HG02759 (cell line): ENCODE measurements around the gene LMO7.
A peak's percentile ranks its signal among the peaks of the same experiment; 100 is the strongest.

ENCODE experiments used
- ATAC-seq: cut with Tn5 transposase; IDR thresholded peaks from one replicate; pipeline ENCODE4 v1.9.1; 2021; ENCODE audit warnings: mild to moderate bottlenecking, moderate library complexity; ENCODE audit not compliant: unreplicated experiment

The LMO7 gene

GRCh38 chr13:75876142-75877050 lies 240.3 kb downstream of the LMO7 start:
- ATAC-seq: peak; percentile 83

- no peak for ATAC-seq
Observed at GRCh38 chr13:75877071-75877470, 240.9 kb downstream of the LMO7 start.

DNA sequence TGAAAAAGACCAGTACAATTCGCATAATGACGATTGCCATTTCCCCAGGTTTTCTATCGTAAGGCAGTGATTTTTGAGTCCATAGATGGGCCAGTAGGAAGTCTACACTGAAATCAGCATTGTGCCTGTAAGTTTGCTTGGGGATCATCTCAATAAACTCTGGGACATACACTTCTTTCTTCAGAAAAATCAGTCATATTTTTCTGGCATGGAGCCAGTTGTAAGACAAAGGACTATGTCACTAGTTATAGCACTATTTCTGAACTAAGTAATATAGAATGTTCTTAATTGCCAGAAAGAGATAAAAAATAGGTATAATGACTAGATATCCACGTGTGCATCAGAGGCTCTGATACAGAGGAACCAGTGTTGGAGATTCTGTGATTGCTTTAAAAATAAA lies 243.5 kb downstream of the LMO7 start:
- no peak for ATAC-seq

- ATAC-seq: peak; percentile 48
Observed at GRCh38 chr13:75881109-75881775, 245.1 kb downstream of the LMO7 start.

GRCh38 chr13:75882261-75882660 lies 246.1 kb downstream of the LMO7 start:
- no peak for ATAC-seq

DNA sequence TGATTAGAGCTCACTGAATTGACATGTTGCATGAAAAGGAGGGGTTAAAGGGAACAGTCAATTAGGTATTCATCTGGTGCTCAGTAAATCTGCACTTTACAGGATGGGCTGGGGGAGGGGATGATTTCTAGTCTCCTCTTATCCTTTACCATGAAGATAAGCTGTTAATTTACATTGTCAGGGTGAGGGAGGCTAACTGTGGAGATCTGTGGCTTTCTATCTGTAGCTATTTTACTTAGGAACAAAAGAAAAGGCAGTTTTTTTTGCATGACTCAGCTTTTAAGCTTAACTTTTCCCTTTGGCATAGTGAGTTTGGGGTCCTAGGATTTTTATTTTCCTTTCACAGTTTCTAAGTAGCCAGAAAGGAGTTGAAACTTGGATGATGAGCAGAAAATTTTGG lies 253.3 kb downstream of the LMO7 start:
- no peak for ATAC-seq

- ATAC-seq: no peak
Observed at GRCh38 chr13:75895168-75895567, 259.0 kb downstream of the LMO7 start.

- ATAC-seq: no peak
Observed at GRCh38 chr13:75896271-75896670, 260.1 kb downstream of the LMO7 start.

DNA sequence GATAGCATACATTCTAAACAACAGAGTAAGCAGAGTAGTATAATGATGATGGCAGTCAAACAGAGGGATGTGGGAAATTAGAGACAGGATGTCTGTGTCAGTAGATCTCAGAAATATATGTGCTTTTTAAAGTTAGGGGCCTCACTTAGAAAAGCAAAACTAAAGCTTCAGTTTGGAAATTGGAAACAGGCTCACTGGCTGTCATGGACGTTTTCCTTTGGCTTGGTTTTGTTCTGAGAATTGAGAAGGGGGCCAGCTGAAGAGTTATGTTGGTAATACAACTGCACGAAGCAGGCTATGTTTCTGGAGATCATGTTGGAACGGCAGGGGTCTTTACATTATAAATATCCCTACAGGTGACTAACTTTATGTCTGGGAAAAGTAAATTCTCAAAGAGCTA lies 261.3 kb downstream of the LMO7 start:
- ATAC-seq: no peak

GRCh38 chr13:75901501-75901900 lies 265.4 kb downstream of the LMO7 start:
- no peak for ATAC-seq

DNA sequence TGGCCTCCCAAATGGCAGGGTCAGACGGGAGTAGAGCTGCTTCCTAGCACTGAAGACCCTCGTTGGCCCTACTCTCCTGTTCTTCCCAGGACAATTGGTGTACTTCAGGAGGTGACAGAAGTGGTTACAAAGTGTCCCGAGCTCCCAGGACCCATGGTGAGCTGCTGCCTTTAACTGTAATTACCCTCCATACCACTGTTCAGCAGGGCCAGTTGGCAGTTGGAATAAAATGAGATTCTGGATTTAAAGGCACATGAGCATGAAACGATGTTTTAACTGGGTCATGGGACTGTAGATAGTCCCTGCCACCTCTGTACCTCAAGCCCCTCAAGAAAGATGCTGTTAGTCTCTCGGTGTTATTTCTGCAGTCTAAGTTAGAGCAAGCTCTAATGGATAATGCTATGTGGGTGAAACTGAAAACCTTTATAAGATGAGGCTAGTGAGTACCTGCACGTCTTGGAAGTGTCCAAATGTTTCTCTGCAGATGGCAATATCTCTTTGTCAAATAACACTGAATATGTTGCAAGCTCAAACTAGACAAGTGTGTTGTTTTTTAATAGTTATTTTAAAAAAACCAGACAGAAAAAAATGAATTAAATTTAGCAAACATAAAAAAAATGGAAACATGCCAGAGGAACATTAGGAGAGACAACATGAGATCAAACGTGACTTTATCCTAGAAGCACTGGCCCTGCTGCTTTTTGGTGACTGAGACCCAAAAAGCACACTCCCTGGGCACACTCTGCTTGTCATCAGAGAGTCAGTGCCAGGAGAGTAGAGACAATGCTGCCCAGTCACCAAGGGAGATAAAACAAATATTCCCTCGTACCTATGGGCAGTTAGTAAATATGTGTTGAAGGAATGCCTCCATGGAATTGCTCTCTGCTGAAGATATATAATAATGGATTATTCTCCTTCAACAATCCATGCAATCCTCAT lies 266.3 kb downstream of the LMO7 start:
- no peak for ATAC-seq

- no peak for ATAC-seq
Observed at GRCh38 chr13:75904012-75904411, 267.9 kb downstream of the LMO7 start.

GRCh38 chr13:75906315-75906714 lies 270.2 kb downstream of the LMO7 start:
- no peak for ATAC-seq

DNA sequence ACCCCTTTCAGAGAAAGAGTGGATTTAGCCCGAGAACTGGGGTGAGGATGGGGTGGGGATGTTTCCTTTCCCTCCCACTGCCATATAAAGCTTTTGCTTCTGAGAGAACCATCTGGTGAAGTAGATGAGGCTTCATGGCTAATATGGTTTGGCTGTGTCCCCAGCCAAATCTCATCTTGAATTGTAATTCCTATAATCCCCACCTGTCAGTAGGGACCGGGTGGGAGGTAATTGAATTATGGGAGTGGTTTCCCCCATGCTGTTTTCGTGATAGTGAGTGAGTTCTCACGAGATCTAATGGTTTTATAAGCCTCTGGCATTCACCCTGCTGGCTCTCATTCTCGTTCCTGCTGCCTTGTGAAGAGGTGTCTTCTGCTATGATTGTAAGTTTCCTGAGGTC lies 270.9 kb downstream of the LMO7 start:
- ATAC-seq: no peak

DNA sequence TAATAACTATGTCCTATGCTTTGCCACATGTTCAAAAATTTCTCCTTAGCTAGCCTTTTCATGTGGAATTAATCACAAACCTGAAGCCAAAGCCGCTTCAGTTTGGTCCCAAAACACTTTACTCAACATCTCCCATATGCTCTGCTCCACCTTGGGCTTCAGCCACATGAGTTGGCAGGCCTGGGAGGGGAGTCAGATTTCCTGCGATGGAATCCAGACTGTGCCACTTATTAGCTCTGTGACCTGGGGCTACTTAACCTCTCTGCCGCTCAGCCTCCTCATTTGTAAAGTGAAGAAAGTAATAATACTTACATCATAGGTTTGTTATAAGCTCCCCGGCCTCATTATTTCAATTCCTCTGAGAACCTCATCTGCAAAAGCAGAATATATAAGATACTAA lies 272.0 kb downstream of the LMO7 start:
- ATAC-seq: no peak
